Ramos (cell line): ENCODE measurements around the gene ZNF141.
"Not testable (repeated sequence)": the region's sequence is repeated elsewhere in the genome, so short reads cannot be mapped to it uniquely, and the experiment has no call there.

Source experiments
- in situ Hi-C: fragments of 300-500 bp; cut with MboI; formaldehyde crosslinking; loops from one replicate; pipeline ENCODE4 v1.14.3; 2022; ENCODE audit warnings: low sequenced_read_pairs; ENCODE audit not compliant: unreplicated experiment

Gene ZNF141

DNA sequence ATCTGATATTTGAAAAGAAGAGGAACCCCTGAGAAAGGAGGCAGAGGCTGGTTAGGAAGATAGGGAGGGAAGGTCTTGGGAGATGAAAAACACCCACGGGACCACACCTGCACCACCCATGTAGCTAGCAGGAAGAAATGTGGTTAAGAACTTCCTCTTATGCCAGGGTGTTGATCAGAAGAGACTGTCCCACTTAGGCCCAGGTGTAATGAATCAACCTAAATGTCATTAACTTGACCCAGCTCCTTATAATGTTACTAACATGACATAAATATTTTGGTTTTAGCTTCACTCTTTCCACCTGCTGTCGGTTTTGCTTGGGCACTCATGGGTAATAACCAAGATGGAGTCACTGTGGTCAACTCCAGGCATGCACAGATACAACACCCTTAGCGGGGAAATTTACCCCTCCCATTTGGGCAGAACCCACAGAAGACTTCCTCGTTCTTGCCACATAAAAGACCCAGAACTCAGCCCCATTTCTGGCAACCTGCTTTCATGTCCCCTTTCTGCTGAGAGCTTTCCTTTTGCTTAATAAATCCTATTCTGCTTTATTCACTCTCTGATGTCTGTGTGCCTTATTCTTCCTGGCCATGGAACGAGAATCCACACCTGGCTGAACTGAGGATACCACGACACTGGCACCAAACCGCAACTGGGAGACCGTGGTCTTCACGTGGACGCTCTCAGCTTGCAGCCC is 46.8 kb downstream of the ZNF141 start:
- in situ Hi-C loops = no loop called here

DNA sequence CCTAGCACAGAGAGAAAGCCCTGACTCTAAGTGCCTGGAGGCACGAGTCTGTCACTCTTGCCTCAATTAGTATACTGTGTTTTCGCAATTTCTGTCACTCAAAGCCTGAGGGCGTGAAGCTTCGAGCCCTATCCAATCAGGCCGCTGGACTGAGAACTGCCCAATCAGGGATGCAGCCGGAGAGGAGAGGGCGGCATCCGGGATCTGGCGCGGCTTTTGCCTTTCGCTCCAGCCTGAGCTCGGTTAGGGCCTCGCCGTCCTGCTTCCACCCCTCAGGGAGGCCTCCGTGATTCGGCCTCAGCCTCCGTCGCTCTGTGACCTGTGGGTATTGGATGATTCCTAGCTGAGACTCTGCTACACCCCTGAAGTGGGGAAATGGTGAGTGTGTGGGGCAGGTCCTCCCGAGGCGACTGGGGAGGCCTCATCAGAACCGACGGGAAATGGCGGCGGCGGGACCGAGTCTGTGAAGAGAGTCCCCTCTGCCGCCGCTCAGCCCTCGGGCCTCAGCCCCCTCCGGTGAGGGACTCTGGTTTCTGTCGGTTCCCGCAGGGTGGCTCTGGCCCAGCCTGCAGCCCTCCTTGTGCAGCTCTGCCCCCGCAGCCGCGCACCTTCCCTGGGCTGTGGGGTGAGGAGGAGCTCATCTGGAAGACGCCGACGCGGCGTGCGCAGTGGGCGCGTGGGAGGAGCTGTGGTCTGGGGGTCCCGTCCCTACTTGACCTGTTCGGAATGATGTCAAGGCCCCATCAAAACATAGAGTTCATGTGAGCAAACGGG is 48.5 kb downstream of the ZNF141 start:
- in situ Hi-C loops = no loop called here

DNA sequence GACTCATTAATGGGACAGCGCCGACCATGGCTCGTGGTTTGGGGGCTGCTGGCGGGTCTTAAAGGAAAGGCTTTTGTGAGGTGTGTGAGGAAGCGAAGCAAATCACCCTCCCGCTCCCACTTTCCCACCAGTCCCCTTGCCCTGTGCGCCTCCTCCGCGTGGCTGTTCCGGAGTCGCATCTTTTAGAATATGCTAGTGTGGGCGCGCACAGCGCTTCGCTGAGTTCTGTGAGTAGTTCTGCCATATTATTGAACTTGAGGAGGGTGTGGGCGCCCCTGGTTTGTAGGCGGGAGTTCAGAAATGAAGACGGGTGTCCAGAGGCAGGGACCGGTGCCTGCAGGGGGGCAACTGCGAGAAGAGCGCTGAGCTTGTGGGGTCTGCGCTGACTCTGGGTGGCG is 49.1 kb downstream of the ZNF141 start:
- in situ Hi-C loops = no loop called here

GRCh38 chr4:404006-404405 is 66.4 kb downstream of the ZNF141 start:
- in situ Hi-C loops = no loop called here

DNA sequence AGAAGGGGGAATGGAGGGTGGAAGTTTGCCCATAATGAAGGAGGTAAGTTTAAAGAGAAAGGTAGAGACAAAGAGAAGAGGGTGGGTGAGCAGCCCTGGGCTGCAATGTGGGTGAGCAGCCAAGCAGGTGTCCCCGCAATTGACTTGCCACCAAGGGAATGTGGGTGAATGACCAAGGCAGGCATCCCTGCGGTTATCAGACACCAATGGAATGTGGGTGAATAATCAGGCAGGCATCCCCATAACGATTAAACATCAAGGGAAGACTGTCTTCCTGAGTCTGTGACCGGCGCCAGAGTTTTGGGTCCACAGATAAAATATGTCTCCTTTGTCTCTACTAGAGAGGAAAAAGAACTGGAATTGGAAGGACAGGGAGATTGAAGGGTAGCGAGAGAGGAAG is 70.7 kb downstream of the ZNF141 start:
- in situ Hi-C loops = not testable (repeated sequence)

- in situ Hi-C loops = no loop called here
Observed at GRCh38 chr4:422587-422986, 85.0 kb downstream of the ZNF141 start.
